ENCODE results near the gene HS3ST6. TPM values are rescaled to one million over a fixed set of nuclear protein-coding genes. Genes with fewer than 3 reads are reported as not detected.
"Not testable (repeated sequence)": the region's sequence is repeated elsewhere in the genome, so short reads cannot be mapped to it uniquely, and the experiment has no call there.

The HS3ST6 gene
- total RNA-seq, 1 donor from 2014 or later, result 4.4 TPM

DNA sequence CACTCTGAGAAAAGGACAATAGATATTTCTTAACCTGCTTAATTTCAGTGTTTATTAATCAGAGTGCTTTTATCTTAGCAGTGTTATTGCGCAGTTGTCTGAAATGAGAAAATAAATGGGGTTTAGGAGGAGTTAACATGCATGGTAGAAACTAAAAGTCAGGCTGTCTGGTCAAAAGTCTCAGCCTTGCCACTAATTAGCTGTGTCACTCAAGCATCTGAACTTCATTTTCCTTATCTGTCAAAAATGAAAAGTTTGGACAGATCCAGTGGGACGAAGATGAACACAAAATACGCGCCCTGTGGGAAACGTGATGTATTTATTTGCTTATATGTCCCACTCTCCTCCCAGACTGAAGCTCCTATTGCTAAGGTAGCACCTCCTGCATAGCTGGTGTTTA, 40.0 kb downstream of the HS3ST6 start:
- intact Hi-C loops (cut with DNase I), result no loop called here
- DNase-seq (ENCODE audit: extremely low spot score in 2 of 2), result no peak
- Histone ChIP-seq H3K27me3 (no peaks in the 10 kb centered on the region), H3K4me3 (no peak overlapping the region), H3K36me3 (no peaks in the 10 kb centered on the region), H3K9me3 (no peaks in the 10 kb centered on the region), H3K27ac (no peak overlapping the region), H3K4me1 (no peaks in the 10 kb centered on the region)
- TF ChIP-seq POLR2A (IDR thresholded peaks at IDR 0.05), result no peak
- TF ChIP-seq, protein P1, sequence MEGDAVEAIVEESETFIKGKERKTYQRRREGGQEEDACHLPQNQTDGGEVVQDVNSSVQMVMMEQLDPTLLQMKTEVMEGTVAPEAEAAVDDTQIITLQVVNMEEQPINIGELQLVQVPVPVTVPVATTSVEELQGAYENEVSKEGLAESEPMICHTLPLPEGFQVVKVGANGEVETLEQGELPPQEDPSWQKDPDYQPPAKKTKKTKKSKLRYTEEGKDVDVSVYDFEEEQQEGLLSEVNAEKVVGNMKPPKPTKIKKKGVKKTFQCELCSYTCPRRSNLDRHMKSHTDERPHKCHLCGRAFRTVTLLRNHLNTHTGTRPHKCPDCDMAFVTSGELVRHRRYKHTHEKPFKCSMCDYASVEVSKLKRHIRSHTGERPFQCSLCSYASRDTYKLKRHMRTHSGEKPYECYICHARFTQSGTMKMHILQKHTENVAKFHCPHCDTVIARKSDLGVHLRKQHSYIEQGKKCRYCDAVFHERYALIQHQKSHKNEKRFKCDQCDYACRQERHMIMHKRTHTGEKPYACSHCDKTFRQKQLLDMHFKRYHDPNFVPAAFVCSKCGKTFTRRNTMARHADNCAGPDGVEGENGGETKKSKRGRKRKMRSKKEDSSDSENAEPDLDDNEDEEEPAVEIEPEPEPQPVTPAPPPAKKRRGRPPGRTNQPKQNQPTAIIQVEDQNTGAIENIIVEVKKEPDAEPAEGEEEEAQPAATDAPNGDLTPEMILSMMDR (IDR thresholded peaks at IDR 0.05), result no peak
- TF ChIP-seq POLR2AphosphoS5 (IDR thresholded peaks at IDR 0.05; ENCODE audit: insufficient read depth in 1 of 2, low read depth in 1 of 2), result no peak

DNA sequence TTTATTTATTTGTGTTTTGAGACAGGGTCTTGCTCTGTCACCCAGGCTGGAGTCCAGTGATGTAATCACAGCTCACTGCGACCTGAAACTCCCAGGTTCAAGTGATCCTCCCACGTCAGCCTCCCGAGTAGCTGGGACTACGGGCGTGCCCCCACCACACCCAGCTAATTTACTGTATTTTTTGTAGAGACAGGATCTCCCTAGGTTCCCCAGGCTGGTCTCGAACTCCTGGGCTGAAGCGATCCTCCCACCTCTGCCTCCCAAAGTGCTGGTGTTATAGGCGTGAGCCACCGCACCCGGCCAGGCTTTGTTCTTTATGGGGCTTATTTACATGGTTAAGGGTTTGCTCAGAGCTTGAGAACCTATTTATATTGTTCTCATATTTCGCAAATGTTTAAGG, 40.4 kb downstream of the HS3ST6 start:
- H3K36me3 ChIP-seq, result no peaks in the 10 kb centered on the region
- no peaks in the 10 kb centered on the region for H3K9me3 ChIP-seq
- H3K4me1 ChIP-seq, result no peaks in the 10 kb centered on the region
- H3K4me3 ChIP-seq, result no peak overlapping the region
- no peaks in the 10 kb centered on the region for H3K27me3 ChIP-seq
- TF ChIP-seq, protein P1 (IDR thresholded peaks at IDR 0.05), result no peak
- TF ChIP-seq POLR2A (IDR thresholded peaks at IDR 0.05), result no peak
- DNase-seq (ENCODE audit: extremely low spot score in 2 of 2), result no peak
- H3K27ac ChIP-seq, result no peak overlapping the region
- intact Hi-C loops (cut with DNase I), result no loop called here

DNA sequence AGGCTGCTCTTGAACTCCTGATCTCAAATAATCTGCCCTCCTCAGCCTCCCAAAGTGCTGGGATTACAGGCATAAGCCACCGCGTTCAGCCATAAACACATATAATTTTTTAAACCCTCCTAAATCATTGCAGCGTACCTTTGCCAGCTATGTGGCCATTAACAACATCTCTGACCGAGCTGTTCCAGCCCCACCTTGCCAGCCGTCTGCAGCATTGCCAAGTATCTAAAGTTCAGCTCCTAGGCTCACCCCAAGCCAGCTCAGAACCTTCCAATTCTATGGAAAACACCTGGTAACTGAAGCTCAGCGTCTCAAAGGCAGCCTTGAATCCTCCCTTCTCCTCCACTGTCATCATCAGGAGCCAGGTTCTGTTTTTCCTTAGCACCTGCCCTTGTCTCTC, 41.1 kb downstream of the HS3ST6 start:
- no peaks in the 10 kb centered on the region for H3K27me3 ChIP-seq

DNA sequence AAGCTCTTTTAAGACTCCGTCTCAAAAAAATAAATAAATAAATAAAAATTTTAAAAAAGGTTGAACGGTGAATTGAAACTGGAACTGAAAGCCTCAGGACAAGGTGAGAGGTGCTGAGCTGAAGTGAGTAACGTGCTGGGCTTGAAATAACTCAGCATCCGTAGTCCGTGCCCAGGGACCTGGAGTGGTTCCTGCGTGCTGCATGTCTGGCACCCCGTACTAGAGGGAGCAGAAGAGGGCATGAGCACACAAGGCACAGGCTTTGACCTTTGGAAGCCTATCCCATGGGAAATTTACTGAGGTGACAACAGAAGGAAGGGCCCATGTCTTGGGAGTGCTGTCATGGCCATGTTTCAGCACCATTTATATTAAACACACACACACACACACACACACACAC, 41.7 kb downstream of the HS3ST6 start:
- intact Hi-C loops (cut with DNase I), result no loop called here
- Histone ChIP-seq H3K27me3 (no peaks in the 10 kb centered on the region), H3K4me3 (no peak overlapping the region), H3K4me1 (no peaks in the 10 kb centered on the region), H3K27ac (no peak overlapping the region), H3K9me3 (no peaks in the 10 kb centered on the region), H3K36me3 (no peaks in the 10 kb centered on the region)
- no peak for DNase-seq (ENCODE audit: extremely low spot score in 2 of 2)
- TF ChIP-seq POLR2A (IDR thresholded peaks at IDR 0.05) (no peak), POLR2AphosphoS5 (IDR thresholded peaks at IDR 0.05; ENCODE audit: insufficient read depth in 1 of 2, low read depth in 1 of 2) (no peak)
- TF ChIP-seq, protein P1 (IDR thresholded peaks at IDR 0.05), result no peak

More for the DNA sequence above, 41.1 kb downstream of the HS3ST6 start:
- DNase-seq (ENCODE audit: extremely low spot score in 2 of 2), result no peak
- Histone ChIP-seq H3K4me1 (no peaks in the 10 kb centered on the region), H3K36me3 (no peaks in the 10 kb centered on the region), H3K27ac (no peak overlapping the region), H3K9me3 (no peaks in the 10 kb centered on the region), H3K4me3 (no peak overlapping the region)
- TF ChIP-seq POLR2AphosphoS5 (IDR thresholded peaks at IDR 0.05; ENCODE audit: insufficient read depth in 1 of 2, low read depth in 1 of 2) (no peak), POLR2A (IDR thresholded peaks at IDR 0.05) (no peak)
- TF ChIP-seq, protein P1 (IDR thresholded peaks at IDR 0.05), result no peak
- intact Hi-C loops (cut with DNase I), result no loop called here

DNA sequence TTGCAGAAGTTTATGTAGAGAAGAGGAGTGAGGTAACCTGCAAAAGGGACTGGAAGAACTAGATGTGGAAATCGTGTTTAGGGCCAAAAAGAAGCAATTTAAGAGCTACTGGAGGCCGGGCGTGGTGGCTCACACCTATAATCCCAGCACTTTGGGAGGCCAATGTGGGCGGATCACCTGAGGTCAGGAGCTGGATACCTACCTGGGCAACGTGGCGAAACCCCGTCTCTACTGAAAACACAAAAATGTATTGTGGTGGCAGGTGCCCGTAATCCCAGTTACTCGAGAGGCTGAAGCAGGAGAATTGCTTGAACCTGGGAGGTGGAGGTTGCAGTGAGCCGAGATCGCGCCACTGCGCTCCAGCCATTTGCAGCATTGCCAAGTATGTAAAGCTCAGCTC, 42.1 kb downstream of the HS3ST6 start:
- H3K4me3 ChIP-seq; H3K27me3 ChIP-seq; H3K4me1 ChIP-seq; DNase-seq (ENCODE audit: extremely low spot score in 2 of 2); H3K36me3 ChIP-seq; H3K9me3 ChIP-seq; intact Hi-C loops (cut with DNase I); H3K27ac ChIP-seq: not testable (repeated sequence)

DNA sequence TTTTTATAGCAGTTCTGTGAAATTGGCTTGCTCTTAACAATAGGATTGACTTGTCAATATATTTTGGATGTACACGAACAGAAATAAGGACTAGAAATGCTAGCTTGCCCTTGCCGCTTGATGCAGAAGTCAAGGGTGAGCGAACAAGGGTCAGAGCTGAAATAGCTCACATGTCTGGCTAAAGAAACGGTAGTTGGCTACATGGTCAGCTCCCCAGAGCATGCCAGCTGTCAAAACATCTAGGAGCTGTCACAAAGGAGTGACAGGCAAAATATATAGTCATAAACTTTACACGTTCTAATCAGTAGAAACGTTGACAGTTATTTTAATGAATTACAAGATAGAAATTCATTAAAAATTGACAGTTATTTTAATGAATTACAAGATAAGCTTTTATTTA, 43.4 kb downstream of the HS3ST6 start:
- H3K4me1 ChIP-seq, result no peaks in the 10 kb centered on the region
- H3K9me3 ChIP-seq, result no peaks in the 10 kb centered on the region
- TF ChIP-seq, protein P1 (IDR thresholded peaks at IDR 0.05), result no peak
- TF ChIP-seq POLR2AphosphoS5 (IDR thresholded peaks at IDR 0.05; ENCODE audit: insufficient read depth in 1 of 2, low read depth in 1 of 2) (no peak), POLR2A (IDR thresholded peaks at IDR 0.05) (no peak)
- H3K27me3 ChIP-seq, result no peaks in the 10 kb centered on the region
- no peak for DNase-seq (ENCODE audit: extremely low spot score in 2 of 2)
- intact Hi-C loops (cut with DNase I), result no loop called here
- H3K27ac ChIP-seq, result no peak overlapping the region
- no peak overlapping the region for H3K4me3 ChIP-seq
- no peaks in the 10 kb centered on the region for H3K36me3 ChIP-seq

Measured in vagina (tissue), 2 donors.